DLD1 (cell line): ENCODE results near the gene STRA6.

Experiments used
- in situ Hi-C: cut with HindIII; loops from 2 replicates; pipeline ENCODE4 v1.10.0; 2017; ENCODE audit warnings: low sequenced_read_pairs

STRA6 gene

GRCh38 chr15:74227968-74228722, 25.6 kb upstream of the STRA6 start:
- in situ Hi-C loops: no loop called here

GRCh38 chr15:74226761-74227540, 24.4 kb upstream of the STRA6 start:
- in situ Hi-C loops: no loop called here

- in situ Hi-C loops: no loop called here
Measured at GRCh38 chr15:74225928-74226327, 23.3 kb upstream of the STRA6 start.

- in situ Hi-C loops: no loop called here
Measured at GRCh38 chr15:74222240-74223119, 19.9 kb upstream of the STRA6 start.

GRCh38 chr15:74221399-74222239, 19.0 kb upstream of the STRA6 start:
- in situ Hi-C loops: no loop called here

GRCh38 chr15:74220475-74221248, 18.1 kb upstream of the STRA6 start:
- in situ Hi-C loops: no loop called here

- in situ Hi-C loops: no loop called here
Measured at GRCh38 chr15:74217907-74218885, 15.6 kb upstream of the STRA6 start.

GRCh38 chr15:74216949-74217348, 14.4 kb upstream of the STRA6 start:
- in situ Hi-C loops: no loop called here

GRCh38 chr15:74215958-74216357, 13.4 kb upstream of the STRA6 start:
- in situ Hi-C loops: no loop called here

GRCh38 chr15:74214324-74215021, 11.9 kb upstream of the STRA6 start:
- in situ Hi-C loops: no loop called here

- in situ Hi-C loops: no loop called here
Measured at GRCh38 chr15:74213858-74214284, 11.3 kb upstream of the STRA6 start.

- in situ Hi-C loops: no loop called here
Measured at GRCh38 chr15:74212494-74212893, 9.9 kb upstream of the STRA6 start.

- in situ Hi-C loops: no loop called here
Measured at GRCh38 chr15:74211656-74212055, 9.1 kb upstream of the STRA6 start.

- in situ Hi-C loops: no loop called here
Measured at GRCh38 chr15:74210729-74211128, 8.1 kb upstream of the STRA6 start.

GRCh38 chr15:74209997-74210671, 7.5 kb upstream of the STRA6 start:
- in situ Hi-C loops: no loop called here

GRCh38 chr15:74209560-74209958, 7.0 kb upstream of the STRA6 start:
- in situ Hi-C loops: no loop called here

- in situ Hi-C loops: no loop called here
Measured at GRCh38 chr15:74208901-74209559, 6.4 kb upstream of the STRA6 start.
